ENCODE measurements around the gene CSTPP1.

Gene CSTPP1

GRCh38 chr11:46970913-46971625 is 34.5 kb downstream of the CSTPP1 start:
- no peak overlapping the region for H3K4me3 ChIP-seq (ENCODE audit: low read length)
- no peak for DNase-seq (ENCODE audit: low read depth)
- no peak for TF ChIP-seq CTCF (conservative IDR thresholded peaks at IDR 0.05; ENCODE audit: low read depth, low read length)

GRCh38 chr11:46972343-46972742 is 35.8 kb downstream of the CSTPP1 start:
- no peak overlapping the region for H3K4me3 ChIP-seq (ENCODE audit: low read length)
- no peak for TF ChIP-seq CTCF (conservative IDR thresholded peaks at IDR 0.05; ENCODE audit: low read depth, low read length)
- no peak for DNase-seq (ENCODE audit: low read depth)

GRCh38 chr11:46972821-46973220 is 36.3 kb downstream of the CSTPP1 start:
- no peak overlapping the region for H3K4me3 ChIP-seq (ENCODE audit: low read length)
- no peak for TF ChIP-seq CTCF (conservative IDR thresholded peaks at IDR 0.05; ENCODE audit: low read depth, low read length)
- no peak for DNase-seq (ENCODE audit: low read depth)

GRCh38 chr11:46976182-46976854 is 39.8 kb downstream of the CSTPP1 start:
- no peak for TF ChIP-seq CTCF (conservative IDR thresholded peaks at IDR 0.05; ENCODE audit: low read depth, low read length)
- no peak for DNase-seq (ENCODE audit: low read depth)
- H3K4me3 ChIP-seq (ENCODE audit: low read length), result no peak overlapping the region

GRCh38 chr11:46977038-46977813 is 40.7 kb downstream of the CSTPP1 start:
- peak; percentile 0 for DNase-seq (ENCODE audit: low read depth)
- no peak overlapping the region for H3K4me3 ChIP-seq (ENCODE audit: low read length)
- TF ChIP-seq CTCF (conservative IDR thresholded peaks at IDR 0.05; ENCODE audit: low read depth, low read length), result no peak

- no peak for TF ChIP-seq CTCF (conservative IDR thresholded peaks at IDR 0.05; ENCODE audit: low read depth, low read length)
Measured at GRCh38 chr11:46978005-46978491, 41.5 kb downstream of the CSTPP1 start.

More at GRCh38 chr11:46978005-46978491, 41.5 kb downstream of the CSTPP1 start:
- no peak overlapping the region for H3K4me3 ChIP-seq (ENCODE audit: low read length)
- no peak for DNase-seq (ENCODE audit: low read depth)
